Measurements from ENCODE around the gene SDK2.
"Not testable (repeated sequence)": the region's sequence is repeated elsewhere in the genome, so short reads cannot be mapped to it uniquely, and the experiment has no call there.

Gene SDK2

GRCh38 chr17:73482894-73483293 lies 161.4 kb downstream of the SDK2 start:
- no peak overlapping the region for H3K4me3 ChIP-seq (ENCODE audit: low read length)
- H3K36me3 ChIP-seq (ENCODE audit: control insufficient read depth, insufficient read depth, low read length) = no peaks in the 10 kb centered on the region
- H3K4me1 ChIP-seq (ENCODE audit: control insufficient read depth, insufficient read depth, low read length) = no peaks in the 10 kb centered on the region
- H3K27me3 ChIP-seq (ENCODE audit: control insufficient read depth, insufficient read depth, low read length) = no peaks in the 10 kb centered on the region
- H3K9ac ChIP-seq (ENCODE audit: low read length) = no peak overlapping the region
- no peaks in the 10 kb centered on the region for H3K9me3 ChIP-seq (ENCODE audit: control insufficient read depth, low read length)

- no peak overlapping the region for H3K4me3 ChIP-seq (ENCODE audit: low read length)
- no peaks in the 10 kb centered on the region for H3K36me3 ChIP-seq (ENCODE audit: control insufficient read depth, insufficient read depth, low read length)
- H3K9ac ChIP-seq (ENCODE audit: low read length) = no peak overlapping the region
- no peaks in the 10 kb centered on the region for H3K4me1 ChIP-seq (ENCODE audit: control insufficient read depth, insufficient read depth, low read length)
- no peaks in the 10 kb centered on the region for H3K9me3 ChIP-seq (ENCODE audit: control insufficient read depth, low read length)
- H3K27me3 ChIP-seq (ENCODE audit: control insufficient read depth, insufficient read depth, low read length) = no peaks in the 10 kb centered on the region
Measured at GRCh38 chr17:73482251-73482716, 162.0 kb downstream of the SDK2 start.

- Histone ChIP-seq H3K36me3 (ENCODE audit: control insufficient read depth, insufficient read depth, low read length) (no peaks in the 10 kb centered on the region), H3K9ac (ENCODE audit: low read length) (no peak overlapping the region), H3K27me3 (ENCODE audit: control insufficient read depth, insufficient read depth, low read length) (no peaks in the 10 kb centered on the region), H3K4me1 (ENCODE audit: control insufficient read depth, insufficient read depth, low read length) (no peaks in the 10 kb centered on the region), H3K4me3 (ENCODE audit: low read length) (no peak overlapping the region), H3K9me3 (ENCODE audit: control insufficient read depth, low read length) (no peaks in the 10 kb centered on the region)
Measured at GRCh38 chr17:73481676-73482075, 162.6 kb downstream of the SDK2 start.

- no peak overlapping the region for H3K9ac ChIP-seq (ENCODE audit: low read length)
Measured at GRCh38 chr17:73480740-73481139, 163.5 kb downstream of the SDK2 start.

GRCh38 chr17:73478768-73479424 lies 165.3 kb downstream of the SDK2 start:
- Histone ChIP-seq H3K4me3 (ENCODE audit: low read length) (no peak overlapping the region), H3K9ac (ENCODE audit: low read length) (no peak overlapping the region), H3K4me1 (ENCODE audit: control insufficient read depth, insufficient read depth, low read length) (peaks cover 9% of the 10 kb centered on the region), H3K36me3 (ENCODE audit: control insufficient read depth, insufficient read depth, low read length) (no peaks in the 10 kb centered on the region), H3K9me3 (ENCODE audit: control insufficient read depth, low read length) (no peaks in the 10 kb centered on the region), H3K27me3 (ENCODE audit: control insufficient read depth, insufficient read depth, low read length) (no peaks in the 10 kb centered on the region)

More at GRCh38 chr17:73480740-73481139, 163.5 kb downstream of the SDK2 start:
- Histone ChIP-seq H3K27me3 (ENCODE audit: control insufficient read depth, insufficient read depth, low read length) (no peaks in the 10 kb centered on the region), H3K36me3 (ENCODE audit: control insufficient read depth, insufficient read depth, low read length) (no peaks in the 10 kb centered on the region), H3K9me3 (ENCODE audit: control insufficient read depth, low read length) (no peaks in the 10 kb centered on the region), H3K4me1 (ENCODE audit: control insufficient read depth, insufficient read depth, low read length) (no peaks in the 10 kb centered on the region), H3K4me3 (ENCODE audit: low read length) (no peak overlapping the region)

- Histone ChIP-seq H3K9me3 (ENCODE audit: control insufficient read depth, low read length) (no peaks in the 10 kb centered on the region), H3K36me3 (ENCODE audit: control insufficient read depth, insufficient read depth, low read length) (no peaks in the 10 kb centered on the region), H3K4me3 (ENCODE audit: low read length) (no peak overlapping the region), H3K27me3 (ENCODE audit: control insufficient read depth, insufficient read depth, low read length) (no peaks in the 10 kb centered on the region), H3K4me1 (ENCODE audit: control insufficient read depth, insufficient read depth, low read length) (peaks cover 14% of the 10 kb centered on the region), H3K9ac (ENCODE audit: low read length) (no peak overlapping the region)
Measured at GRCh38 chr17:73478334-73478733, 165.9 kb downstream of the SDK2 start.

- H3K4me3 ChIP-seq (ENCODE audit: low read length) = no peak overlapping the region
- H3K9ac ChIP-seq (ENCODE audit: low read length) = no peak overlapping the region
- peaks cover 16% of the 10 kb centered on the region for H3K4me1 ChIP-seq (ENCODE audit: control insufficient read depth, insufficient read depth, low read length)
- H3K27me3 ChIP-seq (ENCODE audit: control insufficient read depth, insufficient read depth, low read length) = no peaks in the 10 kb centered on the region
- H3K36me3 ChIP-seq (ENCODE audit: control insufficient read depth, insufficient read depth, low read length) = no peaks in the 10 kb centered on the region
- H3K9me3 ChIP-seq (ENCODE audit: control insufficient read depth, low read length) = no peaks in the 10 kb centered on the region
Measured at GRCh38 chr17:73476890-73477350, 167.3 kb downstream of the SDK2 start.

GRCh38 chr17:73474370-73474988 lies 169.8 kb downstream of the SDK2 start:
- Histone ChIP-seq H3K4me1 (ENCODE audit: control insufficient read depth, insufficient read depth, low read length) (peaks cover 16% of the 10 kb centered on the region), H3K9me3 (ENCODE audit: control insufficient read depth, low read length) (no peaks in the 10 kb centered on the region), H3K4me3 (ENCODE audit: low read length) (no peak overlapping the region), H3K27me3 (ENCODE audit: control insufficient read depth, insufficient read depth, low read length) (peaks cover 2% of the 10 kb centered on the region), H3K36me3 (ENCODE audit: control insufficient read depth, insufficient read depth, low read length) (no peaks in the 10 kb centered on the region), H3K9ac (ENCODE audit: low read length) (no peak overlapping the region)

- not testable (repeated sequence) for H3K9me3 ChIP-seq (ENCODE audit: control insufficient read depth, low read length); H3K27me3 ChIP-seq (ENCODE audit: control insufficient read depth, insufficient read depth, low read length); H3K4me3 ChIP-seq (ENCODE audit: low read length); H3K9ac ChIP-seq (ENCODE audit: low read length); H3K36me3 ChIP-seq (ENCODE audit: control insufficient read depth, insufficient read depth, low read length)
- H3K4me1 ChIP-seq (ENCODE audit: control insufficient read depth, insufficient read depth, low read length) = peaks cover 16% of the 10 kb centered on the region
Measured at GRCh38 chr17:73472715-73473114, 171.5 kb downstream of the SDK2 start.

- Histone ChIP-seq H3K9ac (ENCODE audit: low read length) (no peak overlapping the region), H3K4me3 (ENCODE audit: low read length) (no peak overlapping the region), H3K4me1 (ENCODE audit: control insufficient read depth, insufficient read depth, low read length) (peaks cover 16% of the 10 kb centered on the region), H3K9me3 (ENCODE audit: control insufficient read depth, low read length) (no peaks in the 10 kb centered on the region), H3K27me3 (ENCODE audit: control insufficient read depth, insufficient read depth, low read length) (peaks cover 3% of the 10 kb centered on the region), H3K36me3 (ENCODE audit: control insufficient read depth, insufficient read depth, low read length) (no peaks in the 10 kb centered on the region)
Measured at GRCh38 chr17:73471924-73472323, 172.3 kb downstream of the SDK2 start.

GRCh38 chr17:73470316-73470826 lies 173.9 kb downstream of the SDK2 start:
- Histone ChIP-seq H3K9ac (ENCODE audit: low read length) (no peak overlapping the region), H3K4me3 (ENCODE audit: low read length) (no peak overlapping the region), H3K27me3 (ENCODE audit: control insufficient read depth, insufficient read depth, low read length) (peaks cover 3% of the 10 kb centered on the region), H3K4me1 (ENCODE audit: control insufficient read depth, insufficient read depth, low read length) (peaks cover 16% of the 10 kb centered on the region), H3K9me3 (ENCODE audit: control insufficient read depth, low read length) (no peaks in the 10 kb centered on the region), H3K36me3 (ENCODE audit: control insufficient read depth, insufficient read depth, low read length) (no peaks in the 10 kb centered on the region)

- Histone ChIP-seq H3K36me3 (ENCODE audit: control insufficient read depth, insufficient read depth, low read length) (no peaks in the 10 kb centered on the region), H3K9me3 (ENCODE audit: control insufficient read depth, low read length) (no peaks in the 10 kb centered on the region), H3K9ac (ENCODE audit: low read length) (no peak overlapping the region), H3K4me3 (ENCODE audit: low read length) (no peak overlapping the region), H3K27me3 (ENCODE audit: control insufficient read depth, insufficient read depth, low read length) (peaks cover 3% of the 10 kb centered on the region), H3K4me1 (ENCODE audit: control insufficient read depth, insufficient read depth, low read length) (peaks cover 10% of the 10 kb centered on the region)
Measured at GRCh38 chr17:73469311-73469710, 174.9 kb downstream of the SDK2 start.

Measured in mucosa of stomach (tissue), 1 donor.